K562 (cell line): Measurements from ENCODE around the gene CRACR2B. TPM values are rescaled to one million over a fixed set of nuclear protein-coding genes. Genes with fewer than 3 reads are reported as not detected.

Experiments used
- ATAC-seq: fragments of 200-7000 bp; cut with Tn5 transposase; 3 replicates; pipeline ENCODE4 v1.9.1; 2020; ENCODE audit warnings: moderate library complexity
- BruUV-seq: library from RNA; stranded (reverse); fragments of 400-500 nt; replicated peaks from 2 replicates; lab custom pipeline; 2021; lab: Mats Ljungman, UMichigan
- CTCF ChIA-PET: fragments of 300-600 bp; formaldehyde crosslinking; extraction: SDS; loops from one replicate; lab custom pipeline; 2021; ENCODE audit warnings: low intra/inter-chr PET ratio; lab: Yijun Ruan, JAX
- POLR2A ChIA-PET: fragments of 300-600, 350-650 bp; sonication (Branson Sonifier 250); formaldehyde crosslinking; extraction: SDS; loops from one replicate; lab custom pipeline; 2021; ENCODE audit warnings: antibody characterized with exemption, inconsistent platforms; lab: Yijun Ruan, JAX
- DNase-seq, 4 experiments: peaks; one replicate each; pipeline versions ENCODE4 v3.0.0 to v3.0.0-alpha.2; 2011 to 2018; ENCODE audit warnings: low spot score in 3 of 4, mixed read lengths in 3 of 4; ENCODE audit errors: extremely low read depth in 1 of 4
- FAIRE-seq: peaks from 2 replicates; lab custom pipeline; 2011; peaks lifted over from hg19 to GRCh38; lab: Jason Lieb, UNC
- H2AFZ ChIP-seq: 2 replicates; pipeline ENCODE4 v1.6.0; 2011; ENCODE audit warnings: low read depth, low read length, control low read depth, inconsistent platforms
- H3K27ac ChIP-seq: fragments of 200-600 bp; 3 replicates; pipeline ENCODE4 v1.8.0; 2011; ENCODE audit warnings: low read depth, mild to moderate bottlenecking, control low read depth, inconsistent platforms, low read length, moderate library complexity, mixed read lengths; ENCODE audit errors: extremely low read depth
- H3K27me3 ChIP-seq, 2 experiments: fragments of 300-600 bp in 1 of 2; 2 replicates in 1 of 2; 3 replicates in 1 of 2; pipeline versions ENCODE4 v1.6.0 to v1.8.0; 2011; ENCODE audit warnings: inconsistent platforms in 2 of 2, low read length in 2 of 2, mild to moderate bottlenecking in 1 of 2, mixed read lengths in 1 of 2, moderate library complexity in 1 of 2; ENCODE audit not compliant: control insufficient read depth in 2 of 2, insufficient read depth in 2 of 2
- H3K36me3 ChIP-seq: fragments of 300-600 bp; 3 replicates; pipeline ENCODE4 v1.8.0; 2011; ENCODE audit warnings: mild to moderate bottlenecking, low read length, inconsistent platforms; ENCODE audit not compliant: control insufficient read depth, insufficient read depth
- H3K4me1 ChIP-seq, 2 experiments: fragments of 200-600 bp in 1 of 2; replicated peaks in 1 of 2; 2 replicates in 1 of 2; 3 replicates in 1 of 2; pipeline versions ENCODE4 v1.5.1 to v1.8.0; 2011; ENCODE audit warnings: inconsistent platforms in 2 of 2, low read length in 2 of 2, mild to moderate bottlenecking in 1 of 2, mixed read lengths in 1 of 2, moderate library complexity in 1 of 2; ENCODE audit not compliant: control insufficient read depth in 2 of 2, insufficient read depth in 2 of 2
- H3K4me2 ChIP-seq: 2 replicates; pipeline ENCODE4 v1.6.1; 2011; ENCODE audit warnings: low read length, control low read depth, inconsistent platforms, mixed read lengths; ENCODE audit not compliant: insufficient read depth
- H3K4me3 ChIP-seq: fragments of 200-600 bp; sonication (generic), shearing (Covaris generic); 2 replicates; pipeline ENCODE4 v1.5.1; 2016; ENCODE audit warnings: control low read depth, inconsistent platforms
- H3K79me2 ChIP-seq: fragments of 200-600 bp; 3 replicates; pipeline ENCODE4 v1.8.0; 2011; ENCODE audit warnings: low read length, inconsistent platforms; ENCODE audit not compliant: control insufficient read depth, insufficient read depth
- H3K9ac ChIP-seq, 2 experiments: 2 replicates each; pipeline versions ENCODE4 v1.6.0 to v1.6.1; 2011; ENCODE audit warnings: low read depth in 2 of 2, low read length in 2 of 2, control low read depth in 1 of 2, inconsistent platforms in 1 of 2, mild to moderate bottlenecking in 1 of 2, mixed read lengths in 1 of 2; ENCODE audit not compliant: insufficient read depth in 1 of 2
- H3K9me1 ChIP-seq: one replicate; pipeline ENCODE4 v1.6.0; 2011; ENCODE audit warnings: inconsistent platforms, mild to moderate bottlenecking, low read length, moderate library complexity; ENCODE audit not compliant: control insufficient read depth, insufficient read depth
- H3K9me3 ChIP-seq: replicated peaks from 2 replicates; pipeline ENCODE4 v1.5.1; 2011; ENCODE audit warnings: low read depth, low read length, inconsistent platforms; ENCODE audit not compliant: control insufficient read depth, insufficient read depth
- H4K20me1 ChIP-seq: replicated peaks from 2 replicates; pipeline ENCODE4 v1.6.1; 2011; ENCODE audit warnings: low read length, inconsistent platforms, mixed read lengths; ENCODE audit not compliant: control insufficient read depth, insufficient read depth
- FOXJ2 ChIP-seq: fragments of 200-800 bp; sonication (Bioruptor generic); IDR thresholded peaks from 2 replicates; pipeline ENCODE4 v1.6.1; 2016; ENCODE audit warnings: missing genetic modification characterization, missing compliant biosample characterization
- FOXM1 ChIP-seq, 2 experiments: fragments of 450-650 bp in 1 of 2; sonication (generic) in 1 of 2; formaldehyde crosslinking in 1 of 2; IDR thresholded peaks; 2 replicates each; pipeline versions ENCODE4 v1.6.1 to v1.9.0; 2017 to 2022; ENCODE audit warnings: low read depth in 2 of 2, mild to moderate bottlenecking in 2 of 2, missing genetic modification reagents in 1 of 2, moderate library complexity in 1 of 2
- HDAC8 ChIP-seq: fragments of 450-650 bp; IDR thresholded peaks from 2 replicates; pipeline ENCODE4 v1.6.1; 2016; ENCODE audit warnings: mild to moderate bottlenecking, missing genetic modification characterization, moderate library complexity, missing compliant biosample characterization
- NFE2L1 ChIP-seq: fragments of 450-650 bp; IDR thresholded peaks from 2 replicates; pipeline ENCODE4 v1.6.1; 2016; ENCODE audit warnings: missing genetic modification characterization, low read depth, mild to moderate bottlenecking, missing compliant biosample characterization, moderate library complexity, borderline replicate concordance
- POLR2G ChIP-seq: fragments of 200-400 bp; formaldehyde crosslinking; IDR thresholded peaks from 2 replicates; pipeline ENCODE4 v1.6.1; 2017; ENCODE audit warnings: low read depth, mild to moderate bottlenecking, antibody characterized with exemption, low read length, moderate library complexity
- WGBS: fragments of 100-300 bp; shearing (Covaris generic); methylation state at CpG from one replicate; pipeline ENCODE4 v1.1.6; 2016; ENCODE audit warnings: low coverage, mixed read lengths; ENCODE audit not compliant: insufficient coverage; ENCODE audit errors: missing lambda C conversion rate; 5-methylcytosine and 5-hydroxymethylcytosine counted together
- in situ Hi-C: fragments of 300-500 bp; cut with MboI; formaldehyde crosslinking; loops from 4 replicates; pipeline ENCODE4 v1.15.0; 2018; ENCODE audit warnings: inconsistent platforms, mixed read lengths
- intact Hi-C: fragments of 100-400 bp; cut with micrococcal nuclease; formaldehyde crosslinking; loops from 2 replicates; pipeline ENCODE4 v1.14.2; 2022
- polyA plus RNA-seq, 8 experiments: library from polyadenylated mRNA; depleted of rRNA in 4 of 8; stranded (reverse) in 5 of 8; unstranded in 3 of 8; fragments of >200 nt; fragmentation: Nextera tagmentation in 2 of 8; fragmentation: Illumina TruSeq in 1 of 8; extraction: Ambion mirVana in 2 of 8; extraction: Trizol in 1 of 8; gene quantifications; 2 replicates each; pipeline versions ENCODE4 v1.2.1 to v1.2.3, GENCODE V29; 2011 to 2014; ENCODE audit warnings: inconsistent platforms in 1 of 8, missing spikeins in 1 of 8
- total RNA-seq, 7 experiments: library from RNA; depleted of rRNA in 6 of 7; stranded (reverse); fragments of >200 nt in 6 of 7; fragmentation: Illumina TruSeq in 2 of 7; extraction: Trizol in 2 of 7; gene quantifications; 2 replicates each; pipeline versions ENCODE4 v1.2.1 to v1.2.3, GENCODE V29; 2011 to 2021; ENCODE audit warnings: low replicate concordance in 1 of 7
- TF ChIP-seq, protein P1 (sequence below), 2 experiments: fragments of 450-650 bp in 1 of 2; sonication (generic) in 1 of 2; formaldehyde crosslinking; conservative IDR thresholded peaks; 2 replicates each; pipeline versions ENCODE4 v1.4.0 to v1.8.1; 2020 to 2022; ENCODE audit warnings: mild to moderate bottlenecking in 1 of 2, missing genetic modification reagents in 1 of 2
- TF ChIP-seq, protein P2 (sequence below), 2 experiments: IDR thresholded peaks; 2 replicates each; pipeline ENCODE4 v1.6.1; 2011; ENCODE audit warnings: borderline replicate concordance in 1 of 2, control low read depth in 1 of 2, low read depth in 1 of 2, low read length in 1 of 2, mild to moderate bottlenecking in 1 of 2, mixed read lengths in 1 of 2, moderate library complexity in 1 of 2; ENCODE audit not compliant: insufficient read depth in 1 of 2, insufficient read length in 1 of 2, poor library complexity in 1 of 2, severe bottlenecking in 1 of 2; ENCODE audit errors: extremely low read depth in 1 of 2
- TF ChIP-seq, protein P3 (sequence below): fragments of 250-450 bp; sonication (Bioruptor Pico); IDR thresholded peaks from 2 replicates; pipeline ENCODE4 v1.5.0; 2021
- TF ChIP-seq, protein P4 (sequence below): sonication (generic); formaldehyde crosslinking; IDR thresholded peaks from 2 replicates; pipeline ENCODE4 v1.9.0; 2022; ENCODE audit warnings: mild to moderate bottlenecking, missing genetic modification reagents
- TF ChIP-seq, protein P5 (sequence below): fragments of 450-650 bp; IDR thresholded peaks from 2 replicates; pipeline ENCODE4 v1.6.1; 2017; ENCODE audit warnings: antibody characterized with exemption, mild to moderate bottlenecking

The CRACR2B gene
- total and polyA plus RNA-seq, 9 of the 15 experiments (the other 6 are each of a cell fraction or from before 2014, with no cell fraction given): 0.10 to 51.0 (median 6.0) TPM

DNA sequence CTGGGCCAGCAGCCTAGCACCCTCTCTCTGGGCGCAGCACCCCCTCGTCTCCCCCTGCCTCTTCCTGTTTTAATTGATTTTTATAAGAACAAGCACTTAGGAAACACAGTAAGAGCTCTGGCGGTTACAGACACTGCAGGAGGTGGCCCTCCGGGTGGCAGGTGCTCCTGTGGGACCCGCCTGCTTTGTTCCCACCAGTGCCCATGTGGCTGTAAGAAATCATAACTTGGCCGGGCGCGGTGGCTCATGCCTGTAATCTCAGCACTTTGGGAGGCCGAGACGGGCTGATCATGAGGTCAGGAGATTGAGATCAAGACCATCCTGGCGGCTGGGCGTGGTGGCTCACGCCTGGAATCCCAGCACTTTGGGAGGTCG is 33.4 kb downstream of the CRACR2B start:
- CTCF ChIA-PET: no interaction called here
- Histone ChIP-seq H3K9me3 (no peaks in the 10 kb centered on the region), H3K4me1 (peaks cover 14 to 96% of the 10 kb centered on the region in 2 experiments), H3K4me2 (no peak overlapping the region), H3K79me2 (no peaks in the 10 kb centered on the region), H3K4me3 (no peak overlapping the region), H4K20me1 (peaks cover 26% of the 10 kb centered on the region), H3K9me1 (peaks cover 5% of the 10 kb centered on the region), H3K27ac (no peak overlapping the region), H3K36me3 (peaks cover 3% of the 10 kb centered on the region; the same call in 1 of the 3 replicates), H3K27me3 (no peaks in the 10 kb centered on the region), H3K9ac (peak overlapping the region in 1 of 2 experiments; percentile 53; a peak in 1 of 4 replicates), H2AFZ (no peak overlapping the region)
- FAIRE-seq (no peak), ATAC-seq (no peak), DNase-seq (no peak)
- no TSS peak for BruUV-seq
- intact Hi-C loops (no loop called here), in situ Hi-C loops (no loop called here)
- POLR2A ChIA-PET: interaction anchor here (0.6 to 1.1 kb wide), 2 partner anchors 13 to 18 kb away, joined by 3 to 4 read pairs; partner anchors contain the start of genes POLR2L and TSPAN4
- WGBS: 45% methylated on average over 13 of the region's 14 CpGs
- no peak for TF ChIP-seq FOXJ2 (tag)
- TF ChIP-seq, protein P1, sequence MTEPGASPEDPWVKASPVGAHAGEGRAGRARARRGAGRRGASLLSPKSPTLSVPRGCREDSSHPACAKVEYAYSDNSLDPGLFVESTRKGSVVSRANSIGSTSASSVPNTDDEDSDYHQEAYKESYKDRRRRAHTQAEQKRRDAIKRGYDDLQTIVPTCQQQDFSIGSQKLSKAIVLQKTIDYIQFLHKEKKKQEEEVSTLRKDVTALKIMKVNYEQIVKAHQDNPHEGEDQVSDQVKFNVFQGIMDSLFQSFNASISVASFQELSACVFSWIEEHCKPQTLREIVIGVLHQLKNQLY (CRISPR knock-in tag; conservative IDR thresholded peaks at IDR 0.05): no peak
- TF ChIP-seq, protein P2, sequence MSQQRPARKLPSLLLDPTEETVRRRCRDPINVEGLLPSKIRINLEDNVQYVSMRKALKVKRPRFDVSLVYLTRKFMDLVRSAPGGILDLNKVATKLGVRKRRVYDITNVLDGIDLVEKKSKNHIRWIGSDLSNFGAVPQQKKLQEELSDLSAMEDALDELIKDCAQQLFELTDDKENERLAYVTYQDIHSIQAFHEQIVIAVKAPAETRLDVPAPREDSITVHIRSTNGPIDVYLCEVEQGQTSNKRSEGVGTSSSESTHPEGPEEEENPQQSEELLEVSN (IDR thresholded peaks at IDR 0.05; ENCODE audit: borderline replicate concordance in 1 of 2, extremely low read depth in 1 of 2, insufficient read depth in 1 of 2, insufficient read length in 1 of 2, low read depth in 1 of 2, low read length in 1 of 2, poor library complexity in 1 of 2, severe bottlenecking in 1 of 2): peak in 1 of 2 experiments; percentile 43
- TF ChIP-seq, protein P3, sequence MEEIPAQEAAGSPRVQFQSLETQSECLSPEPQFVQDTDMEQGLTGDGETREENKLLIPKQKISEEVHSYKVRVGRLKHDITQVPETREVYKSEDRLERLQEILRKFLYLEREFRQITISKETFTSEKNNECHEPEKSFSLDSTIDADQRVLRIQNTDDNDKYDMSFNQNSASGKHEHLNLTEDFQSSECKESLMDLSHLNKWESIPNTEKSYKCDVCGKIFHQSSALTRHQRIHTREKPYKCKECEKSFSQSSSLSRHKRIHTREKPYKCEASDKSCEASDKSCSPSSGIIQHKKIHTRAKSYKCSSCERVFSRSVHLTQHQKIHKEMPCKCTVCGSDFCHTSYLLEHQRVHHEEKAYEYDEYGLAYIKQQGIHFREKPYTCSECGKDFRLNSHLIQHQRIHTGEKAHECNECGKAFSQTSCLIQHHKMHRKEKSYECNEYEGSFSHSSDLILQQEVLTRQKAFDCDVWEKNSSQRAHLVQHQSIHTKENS: no peak
- TF ChIP-seq NFE2L1 (tag): no peak
- no peak for TF ChIP-seq POLR2G
- TF ChIP-seq HDAC8 (tag): no peak
- TF ChIP-seq, protein P4, sequence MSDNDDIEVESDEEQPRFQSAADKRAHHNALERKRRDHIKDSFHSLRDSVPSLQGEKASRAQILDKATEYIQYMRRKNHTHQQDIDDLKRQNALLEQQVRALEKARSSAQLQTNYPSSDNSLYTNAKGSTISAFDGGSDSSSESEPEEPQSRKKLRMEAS (CRISPR knock-in tag): peak; percentile 63
- TF ChIP-seq FOXM1 (IDR thresholded peaks at IDR 0.05; ENCODE audit: low read depth): no peak
- TF ChIP-seq FOXM1 (CRISPR knock-in tag; IDR thresholded peaks at IDR 0.05; ENCODE audit: low read depth): no peak
- TF ChIP-seq, protein P5, sequence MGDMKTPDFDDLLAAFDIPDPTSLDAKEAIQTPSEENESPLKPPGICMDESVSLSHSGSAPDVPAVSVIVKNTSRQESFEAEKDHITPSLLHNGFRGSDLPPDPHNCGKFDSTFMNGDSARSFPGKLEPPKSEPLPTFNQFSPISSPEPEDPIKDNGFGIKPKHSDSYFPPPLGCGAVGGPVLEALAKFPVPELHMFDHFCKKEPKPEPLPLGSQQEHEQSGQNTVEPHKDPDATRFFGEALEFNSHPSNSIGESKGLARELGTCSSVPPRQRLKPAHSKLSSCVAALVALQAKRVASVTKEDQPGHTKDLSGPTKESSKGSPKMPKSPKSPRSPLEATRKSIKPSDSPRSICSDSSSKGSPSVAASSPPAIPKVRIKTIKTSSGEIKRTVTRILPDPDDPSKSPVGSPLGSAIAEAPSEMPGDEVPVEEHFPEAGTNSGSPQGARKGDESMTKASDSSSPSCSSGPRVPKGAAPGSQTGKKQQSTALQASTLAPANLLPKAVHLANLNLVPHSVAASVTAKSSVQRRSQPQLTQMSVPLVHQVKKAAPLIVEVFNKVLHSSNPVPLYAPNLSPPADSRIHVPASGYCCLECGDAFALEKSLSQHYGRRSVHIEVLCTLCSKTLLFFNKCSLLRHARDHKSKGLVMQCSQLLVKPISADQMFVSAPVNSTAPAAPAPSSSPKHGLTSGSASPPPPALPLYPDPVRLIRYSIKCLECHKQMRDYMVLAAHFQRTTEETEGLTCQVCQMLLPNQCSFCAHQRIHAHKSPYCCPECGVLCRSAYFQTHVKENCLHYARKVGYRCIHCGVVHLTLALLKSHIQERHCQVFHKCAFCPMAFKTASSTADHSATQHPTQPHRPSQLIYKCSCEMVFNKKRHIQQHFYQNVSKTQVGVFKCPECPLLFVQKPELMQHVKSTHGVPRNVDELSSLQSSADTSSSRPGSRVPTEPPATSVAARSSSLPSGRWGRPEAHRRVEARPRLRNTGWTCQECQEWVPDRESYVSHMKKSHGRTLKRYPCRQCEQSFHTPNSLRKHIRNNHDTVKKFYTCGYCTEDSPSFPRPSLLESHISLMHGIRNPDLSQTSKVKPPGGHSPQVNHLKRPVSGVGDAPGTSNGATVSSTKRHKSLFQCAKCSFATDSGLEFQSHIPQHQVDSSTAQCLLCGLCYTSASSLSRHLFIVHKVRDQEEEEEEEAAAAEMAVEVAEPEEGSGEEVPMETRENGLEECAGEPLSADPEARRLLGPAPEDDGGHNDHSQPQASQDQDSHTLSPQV: no peak
